SK-N-SH (cell line): ENCODE data around the gene CNTNAP2.

Experiments used
- CTCF ChIP-seq: fragments of 200-600 bp; sonication (generic); IDR thresholded peaks from 2 replicates; pipeline ENCODE4 v1.6.1; 2017; ENCODE audit warnings: antibody characterized with exemption, mild to moderate bottlenecking, moderate library complexity
- ELF1 ChIP-seq: IDR thresholded peaks from 2 replicates; pipeline ENCODE4 v1.4.0; 2012
- PBX3 ChIP-seq: IDR thresholded peaks from 2 replicates; pipeline ENCODE4; 2012
- RAD21 ChIP-seq: IDR thresholded peaks from 2 replicates; pipeline ENCODE4 v1.6.1; 2012; ENCODE audit warnings: mild to moderate bottlenecking, low read length
- TAF1 ChIP-seq: IDR thresholded peaks from 2 replicates; pipeline ENCODE4 v1.6.1; 2012; ENCODE audit warnings: low read depth, mild to moderate bottlenecking, low read length, moderate library complexity, borderline replicate concordance

DNA sequence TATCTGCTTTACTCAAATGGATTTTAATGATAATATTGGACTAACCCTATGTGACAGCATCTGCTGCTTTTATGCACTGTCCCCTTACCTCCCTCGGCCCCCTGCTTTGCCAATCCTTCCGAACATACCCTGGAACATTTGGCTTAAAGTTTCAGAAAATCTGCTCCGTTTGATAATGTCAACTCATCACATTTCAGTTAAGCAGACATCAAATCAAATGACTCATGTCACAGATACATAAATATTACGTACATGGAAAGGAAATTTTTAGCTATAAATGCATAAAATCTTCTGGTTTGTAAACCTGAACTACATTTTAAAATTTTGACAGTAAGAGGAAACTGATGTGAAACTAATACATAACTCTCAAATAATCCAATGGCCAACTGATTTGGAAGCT lies 98.2 kb downstream of the CNTNAP2 start:
- TF ChIP-seq RAD21: no peak
- TF ChIP-seq CTCF: no peak
- no peak for TF ChIP-seq TAF1
- no peak for TF ChIP-seq PBX3
- TF ChIP-seq ELF1: no peak
